Sigmoid colon (tissue), 4 donors: ENCODE measurements around the gene PLEKHM2.

Experiments used
- EP300 ChIP-seq, 4 donors: sonication (generic); formaldehyde crosslinking; IDR thresholded peaks; one replicate each; pipeline ENCODE4 v1.6.1; 2017; ENCODE audit warnings: antibody characterized with exemption in 4 of 4
- POLR2A ChIP-seq, 2 donors: fragments of 450-650 bp; IDR thresholded peaks; one replicate each; pipeline ENCODE4 v1.6.1; 2016; ENCODE audit warnings: antibody characterized with exemption in 2 of 2, mild to moderate bottlenecking in 2 of 2, moderate library complexity in 2 of 2

DNA sequence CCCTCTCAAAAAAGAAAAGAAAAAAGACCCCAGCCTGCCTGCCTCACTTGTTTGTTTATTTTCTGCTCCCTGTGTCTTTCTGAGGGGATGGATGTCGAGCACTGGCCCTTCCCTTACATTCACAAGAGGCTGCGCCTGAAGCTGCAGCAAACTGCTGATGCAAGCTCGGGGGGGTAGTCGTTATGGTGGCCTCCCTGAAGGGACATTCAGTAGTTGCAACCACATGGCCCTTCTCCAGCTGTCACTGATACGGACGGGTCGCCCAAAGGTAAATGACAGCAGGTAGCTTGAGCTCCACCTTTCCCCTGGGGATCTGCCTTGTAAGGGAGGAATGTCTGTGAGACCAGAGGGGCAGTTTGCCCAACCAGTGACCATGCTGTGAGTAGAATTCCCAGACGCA is 17.7 kb downstream of the PLEKHM2 start:
- no peak for TF ChIP-seq POLR2A (IDR thresholded peaks at IDR 0.05)
- TF ChIP-seq EP300 (IDR thresholded peaks at IDR 0.05): no peak
